Kasumi-1 (cell line): Measurements from ENCODE around the gene POFUT2.

ENCODE experiments used
- DNase-seq, 2 experiments: peaks; one replicate each; lab custom pipeline; 2025; lab: John Stamatoyannopoulos, UW

The POFUT2 gene

GRCh38 chr21:45287438-45288391 lies at the start of gene POFUT2:
Gene POFUT2, minus strand, starts transcription at chr21:45287895. Its CDS starts 24 bp downstream, at chr21:45287871.
- DNase-seq: peak; percentile 70 to 78

GRCh38 chr21:45336870-45337269 lies 49.2 kb upstream of the POFUT2 start:
- DNase-seq: no peak

- no peak for DNase-seq
Observed at GRCh38 chr21:45336535-45336810, 48.8 kb upstream of the POFUT2 start.

GRCh38 chr21:45335761-45336534 lies 48.3 kb upstream of the POFUT2 start:
- DNase-seq: no peak

GRCh38 chr21:45335151-45335760 lies 47.6 kb upstream of the POFUT2 start:
- no peak for DNase-seq

GRCh38 chr21:45334591-45335081 lies 46.9 kb upstream of the POFUT2 start:
- DNase-seq: no peak

GRCh38 chr21:45334134-45334533 lies 46.4 kb upstream of the POFUT2 start:
- no peak for DNase-seq

- DNase-seq: no peak
Observed at GRCh38 chr21:45333583-45334121, 46.0 kb upstream of the POFUT2 start.

- DNase-seq: no peak
Observed at GRCh38 chr21:45332981-45333582, 45.4 kb upstream of the POFUT2 start.

- no peak for DNase-seq
Observed at GRCh38 chr21:45332415-45332814, 44.7 kb upstream of the POFUT2 start.

- no peak for DNase-seq
Observed at GRCh38 chr21:45331531-45332147, 43.9 kb upstream of the POFUT2 start.

- DNase-seq: no peak
Observed at GRCh38 chr21:45330851-45331261, 43.2 kb upstream of the POFUT2 start.

GRCh38 chr21:45330075-45330781 lies 42.5 kb upstream of the POFUT2 start:
- DNase-seq: no peak

- no peak for DNase-seq
Observed at GRCh38 chr21:45329261-45330074, 41.8 kb upstream of the POFUT2 start.

GRCh38 chr21:45328198-45329091 lies 40.8 kb upstream of the POFUT2 start:
- no peak for DNase-seq

GRCh38 chr21:45327441-45328197 lies 39.9 kb upstream of the POFUT2 start:
- DNase-seq: no peak

- no peak for DNase-seq
Observed at GRCh38 chr21:45326891-45327440, 39.3 kb upstream of the POFUT2 start.
